NCI-H774 (cell line): ENCODE data around the gene AP1M1.
"Not testable (repeated sequence)": the region's sequence is repeated elsewhere in the genome, so short reads cannot be mapped to it uniquely, and the experiment has no call there.

ENCODE experiments used
- DNase-seq: peaks from one replicate; lab custom pipeline; 2025; lab: John Stamatoyannopoulos, UW

The AP1M1 gene

DNA sequence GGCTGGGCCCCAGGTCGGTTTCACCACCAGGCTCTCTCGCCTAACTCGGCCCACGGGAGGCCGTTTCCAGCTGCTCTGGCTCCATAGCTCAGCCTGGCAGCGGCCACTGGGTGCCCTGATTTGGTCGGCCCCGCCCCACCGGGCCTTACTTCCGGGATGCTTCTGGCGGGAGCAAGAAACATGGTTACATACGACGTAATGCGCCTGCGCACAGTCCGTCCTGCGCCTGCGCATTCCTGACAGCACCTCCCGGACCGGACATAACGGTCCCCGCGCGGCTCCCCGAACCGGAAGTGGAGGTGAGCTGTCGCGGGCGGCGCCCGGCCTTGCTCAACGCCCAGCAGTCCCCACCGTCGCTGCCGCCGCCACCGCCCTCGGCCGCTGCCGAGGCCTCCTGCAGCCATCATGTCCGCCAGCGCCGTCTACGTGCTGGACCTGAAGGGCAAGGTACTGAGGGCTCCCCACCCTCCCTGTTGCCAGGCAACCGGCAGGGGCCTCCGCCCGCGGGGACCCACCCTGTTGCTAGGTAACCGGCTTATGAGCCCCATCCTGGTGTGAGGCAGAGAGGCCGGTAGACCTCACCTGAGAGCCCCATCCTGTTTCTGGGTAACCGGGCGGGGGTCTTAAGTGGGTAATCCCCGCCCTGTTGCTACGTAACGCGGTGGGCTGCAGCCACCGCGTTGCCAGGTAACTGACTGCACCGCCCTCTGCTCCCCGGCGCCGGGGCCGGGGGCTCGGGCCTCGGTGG is at the start of gene AP1M1:
Gene AP1M1, plus strand, starts transcription at position 290 of the 748 bp plus-strand sequence. Its CDS starts 116 bp downstream, at position 406.
- peak; percentile 96 for DNase-seq

DNA sequence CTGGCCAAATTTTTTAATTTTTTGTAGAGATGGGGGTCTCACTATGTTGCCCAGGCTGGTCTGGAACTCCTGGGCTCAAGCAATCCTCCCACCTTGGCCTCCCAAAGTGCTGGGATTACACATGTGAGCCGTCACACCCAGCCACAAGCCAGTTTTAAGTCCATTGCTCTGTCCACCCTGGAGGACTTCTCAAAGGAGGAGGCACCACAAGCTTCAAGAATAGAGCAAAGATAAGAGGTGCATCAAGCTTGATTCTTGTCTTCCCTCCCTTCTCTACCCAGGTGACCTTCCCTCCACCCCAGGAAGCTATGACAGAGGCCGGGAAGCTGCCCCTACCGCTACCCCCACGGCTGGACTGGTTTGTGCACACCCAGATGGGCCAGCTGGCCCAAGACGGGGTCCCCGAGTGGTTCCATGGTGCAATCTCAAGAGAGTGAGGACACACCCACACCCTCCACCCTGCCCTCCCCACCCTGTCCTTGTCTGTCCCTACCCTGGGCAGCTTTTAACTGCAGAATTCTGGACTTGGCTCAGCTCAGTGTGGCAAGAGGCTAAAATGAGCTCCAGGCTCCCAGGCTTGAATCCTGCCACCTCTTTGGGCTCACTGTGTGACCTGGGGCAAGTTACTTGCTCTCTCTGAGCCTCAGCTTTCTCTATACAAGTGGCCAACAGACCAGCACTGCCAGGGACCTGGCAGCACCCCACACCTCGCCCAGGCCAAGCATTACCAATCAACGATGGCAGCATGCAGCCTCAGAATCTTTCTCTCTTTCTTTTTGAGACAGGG is 49.1 kb upstream of the AP1M1 start:
- no peak for DNase-seq

DNA sequence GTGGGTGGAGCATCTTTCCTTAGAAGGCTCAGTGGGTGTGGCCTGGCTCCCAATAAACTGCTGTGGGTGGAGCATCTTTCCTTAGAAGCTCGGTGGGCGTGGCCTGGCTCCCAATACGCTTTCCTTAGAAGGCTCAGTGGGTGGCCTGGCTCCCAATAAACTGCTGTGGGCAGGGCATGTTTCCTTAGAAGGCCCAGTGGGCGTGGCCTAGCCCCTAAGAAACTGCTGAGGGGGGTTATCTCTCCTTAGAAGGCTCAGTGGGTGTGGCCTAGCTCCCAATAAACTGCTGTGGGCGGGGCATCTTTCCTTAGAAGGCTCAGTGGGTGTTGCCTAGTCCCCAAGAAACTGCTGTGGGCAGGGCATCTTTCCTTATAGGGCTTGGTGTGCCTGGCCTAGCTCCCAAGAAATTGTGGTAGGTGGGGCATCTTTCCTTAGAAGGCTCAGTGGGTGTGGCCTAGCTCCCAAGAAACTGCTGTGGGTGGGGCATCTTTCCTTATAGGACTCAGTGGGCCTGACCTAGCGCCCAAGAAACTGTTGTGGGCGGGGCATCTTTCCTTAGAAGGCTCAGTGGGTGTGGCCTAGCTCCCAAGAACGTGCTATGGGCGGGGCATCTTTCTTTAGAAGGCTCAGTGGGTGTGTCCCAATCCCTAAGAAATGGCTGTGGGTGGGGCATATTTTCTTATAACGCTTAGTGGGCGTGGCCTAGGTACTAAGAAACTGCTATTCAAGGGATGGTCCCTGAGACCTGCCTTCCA is 44.0 kb upstream of the AP1M1 start:
- DNase-seq, result no peak

DNA sequence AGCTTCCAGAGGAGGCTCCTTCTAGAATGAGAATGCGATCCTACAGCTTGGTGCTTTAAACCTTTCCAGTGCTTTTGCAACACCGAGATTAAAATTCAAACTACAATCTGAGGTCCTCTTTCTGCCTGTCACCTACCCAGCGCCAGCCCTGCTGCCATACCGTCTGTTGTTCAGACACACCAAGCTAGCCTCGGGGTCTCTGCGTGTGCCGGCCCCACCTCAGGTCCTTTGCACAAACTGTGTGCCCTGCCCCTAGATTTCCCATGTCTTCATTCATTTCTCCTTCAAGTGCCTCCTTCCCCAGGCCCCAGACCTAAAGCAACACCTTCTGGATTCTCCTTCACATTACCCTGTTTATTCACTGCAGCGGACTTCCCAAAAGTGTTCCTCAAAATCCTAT is 43.2 kb upstream of the AP1M1 start:
- no peak for DNase-seq

DNA sequence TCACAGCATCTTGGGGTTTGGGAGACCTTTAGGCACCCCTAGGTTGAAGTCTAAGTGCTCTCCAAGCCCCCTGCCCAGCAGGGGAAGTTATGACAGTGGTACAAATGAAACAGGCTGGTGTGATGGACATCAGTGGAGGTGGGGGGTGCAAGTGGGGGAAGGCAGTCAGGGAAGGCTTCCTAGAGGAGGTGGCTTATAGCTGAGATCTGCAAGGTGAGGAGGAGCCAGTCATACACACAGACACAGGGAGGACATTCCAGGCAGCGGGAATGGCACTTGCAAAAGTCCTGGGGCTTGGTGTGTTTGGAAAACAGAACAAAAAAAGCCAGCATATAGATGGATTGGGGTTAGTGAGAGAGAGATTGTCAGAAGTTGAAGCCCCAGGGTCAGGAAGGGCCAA is 42.6 kb upstream of the AP1M1 start:
- no peak for DNase-seq

DNA sequence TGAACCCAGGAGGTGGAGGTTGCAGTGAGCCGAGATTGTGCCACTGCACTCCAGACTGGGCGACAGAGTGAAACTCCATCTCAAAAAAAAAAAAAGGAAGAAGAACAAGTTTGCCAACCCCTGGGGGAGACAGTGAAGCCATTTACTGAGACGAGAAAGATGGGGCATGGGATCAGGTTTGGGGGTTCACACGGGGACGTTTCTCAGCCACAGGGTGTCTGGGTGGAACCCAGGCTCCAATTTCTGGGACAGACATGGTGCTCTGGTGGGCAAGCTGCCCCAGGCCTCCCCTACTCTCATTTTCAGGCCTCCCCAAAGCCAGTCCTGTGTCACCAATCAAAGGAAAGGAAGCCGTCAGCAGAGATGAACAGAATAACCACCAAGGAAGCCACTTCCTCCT is 40.8 kb upstream of the AP1M1 start:
- DNase-seq, result no peak

DNA sequence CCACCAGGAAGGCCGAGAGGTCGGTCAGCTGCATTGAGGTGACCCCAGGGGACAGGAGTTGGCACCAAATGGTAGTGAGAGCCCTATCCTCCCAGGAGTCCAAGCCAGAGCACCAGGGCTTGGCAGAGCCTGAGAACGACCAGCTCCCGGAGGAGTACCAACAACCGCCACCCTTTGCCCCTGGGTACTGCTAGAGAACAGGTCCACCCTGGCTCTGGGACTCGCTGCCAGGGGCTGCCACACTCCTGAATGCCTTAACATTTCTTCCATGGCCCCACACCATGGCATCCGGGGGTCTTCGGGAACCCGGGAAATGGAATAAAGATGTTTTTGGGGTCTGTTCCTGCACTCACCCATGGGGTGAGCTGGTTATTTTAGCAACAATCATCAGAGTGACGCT is 40.1 kb upstream of the AP1M1 start:
- no peak for DNase-seq

DNA sequence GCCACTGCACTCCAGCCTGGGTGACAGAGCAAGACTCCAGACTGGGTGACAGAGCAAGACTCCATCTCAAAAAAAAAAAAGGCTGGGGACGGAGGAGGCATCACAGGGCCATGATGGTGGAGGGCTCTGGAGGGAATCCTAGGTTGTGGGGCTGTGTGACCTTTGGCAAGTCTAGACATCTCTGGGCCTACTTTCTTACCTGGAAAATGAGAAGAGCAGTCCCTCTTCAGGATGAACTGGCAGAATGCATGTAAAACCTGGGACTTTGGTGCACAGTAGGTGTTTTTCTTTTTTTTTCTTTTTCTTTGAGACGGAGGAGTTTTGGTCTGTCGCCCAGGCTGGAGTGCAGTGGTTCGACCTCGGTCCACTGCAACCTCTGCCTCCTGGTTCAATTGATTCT is 38.1 kb upstream of the AP1M1 start:
- no peak for DNase-seq

DNA sequence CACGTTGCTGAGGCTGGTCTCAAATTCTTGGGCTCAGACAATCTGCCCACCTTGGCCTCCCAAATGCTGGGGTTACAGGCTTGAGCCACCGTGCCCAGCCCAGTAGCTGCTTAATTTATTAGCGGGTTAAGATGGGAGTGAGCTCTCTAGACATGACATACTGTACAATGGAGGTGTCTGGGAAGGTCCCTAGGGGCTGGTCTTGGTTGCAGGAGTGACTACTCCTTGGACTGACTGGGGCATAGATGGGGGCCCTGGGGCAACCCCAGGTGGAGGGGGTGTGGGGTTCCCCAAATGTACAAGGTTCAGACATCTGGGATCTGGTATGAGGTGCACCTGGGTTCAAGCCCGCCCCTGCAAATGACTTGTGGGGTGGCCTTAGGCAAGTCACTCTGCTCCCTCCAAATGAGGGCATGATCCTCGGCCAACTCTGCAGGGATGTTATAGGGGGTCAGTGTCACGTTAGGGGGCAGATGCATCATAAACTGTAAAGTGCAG is 37.2 kb upstream of the AP1M1 start:
- no peak for DNase-seq

DNA sequence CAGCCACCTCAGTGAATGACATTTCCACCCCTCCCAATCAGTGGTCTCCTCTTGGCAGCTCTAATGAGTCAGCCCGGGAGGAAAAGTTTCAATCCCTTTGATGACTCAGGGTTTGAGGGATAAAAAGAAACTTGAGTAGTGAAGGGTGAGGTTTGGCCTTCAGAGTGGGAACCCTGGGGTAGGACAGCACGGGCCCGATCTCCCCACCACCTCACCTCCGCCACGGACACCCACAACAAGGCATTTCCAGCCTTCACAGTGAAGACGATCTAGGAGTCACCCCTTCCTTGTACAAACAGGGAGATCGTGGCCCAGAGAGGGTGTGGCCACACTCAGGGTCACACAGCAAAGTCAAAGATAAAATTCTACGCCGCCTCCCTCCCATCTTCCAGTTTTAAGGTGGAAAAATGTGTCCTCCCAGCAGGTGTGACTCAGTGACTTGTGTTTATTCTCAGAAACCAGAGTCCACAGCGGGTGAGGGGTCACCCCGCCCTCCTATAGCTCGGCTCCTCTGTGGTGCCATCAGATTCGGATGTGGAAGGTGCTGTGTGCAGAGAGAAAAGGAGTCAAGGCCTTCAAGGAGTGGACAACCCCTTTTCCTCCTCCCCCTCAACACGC is 36.7 kb upstream of the AP1M1 start:
- no peak for DNase-seq

DNA sequence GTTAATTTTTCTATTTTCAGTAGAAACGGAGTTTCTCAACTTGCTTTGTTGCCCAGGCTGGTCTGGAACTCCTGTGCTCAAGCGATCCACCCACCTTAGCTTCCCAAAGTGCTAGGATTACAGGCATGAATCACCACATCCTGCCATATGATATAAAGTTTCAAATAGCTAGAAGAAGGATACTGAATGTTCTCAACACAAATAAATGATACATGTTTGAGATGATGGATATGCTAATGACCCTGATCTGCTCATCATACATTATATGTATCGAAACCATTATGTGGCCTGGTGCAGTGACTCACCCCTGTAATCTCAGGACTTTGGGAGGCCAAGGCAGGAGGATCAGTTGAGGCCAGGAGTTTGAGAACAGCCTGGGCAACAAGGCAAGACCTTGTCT is 35.9 kb upstream of the AP1M1 start:
- DNase-seq, result no peak

DNA sequence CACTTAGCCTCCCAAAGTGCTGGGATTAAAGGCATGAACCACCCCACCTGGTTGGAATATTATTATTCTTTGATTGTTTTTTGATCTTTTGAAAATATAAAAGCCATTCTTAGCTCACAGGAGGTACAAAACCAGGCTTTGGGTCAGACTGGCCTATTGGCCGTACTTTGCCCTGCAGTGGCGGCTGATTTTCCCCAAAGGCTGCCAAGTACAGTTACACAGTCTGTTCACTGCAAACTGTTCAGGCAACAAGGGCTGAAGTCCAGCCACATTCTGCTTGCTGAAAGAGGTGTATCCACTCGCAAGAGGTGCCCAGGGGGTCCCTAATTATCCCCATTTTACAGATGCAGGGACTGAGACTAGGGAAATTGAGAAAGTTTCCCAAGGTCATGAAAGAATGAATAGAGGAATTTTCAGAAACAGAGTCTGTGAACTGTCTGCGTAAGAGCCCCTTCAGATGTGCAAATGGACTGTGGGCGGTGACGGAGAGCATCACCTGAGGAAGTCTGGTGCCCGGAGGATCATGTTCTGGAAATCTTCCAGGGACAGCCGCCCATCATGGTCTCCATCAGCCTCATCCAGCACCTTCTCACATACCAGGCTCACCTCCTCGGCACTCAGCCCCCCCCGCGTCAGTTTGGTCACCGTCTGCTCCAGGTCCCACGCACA is 33.4 kb upstream of the AP1M1 start:
- no peak for DNase-seq

DNA sequence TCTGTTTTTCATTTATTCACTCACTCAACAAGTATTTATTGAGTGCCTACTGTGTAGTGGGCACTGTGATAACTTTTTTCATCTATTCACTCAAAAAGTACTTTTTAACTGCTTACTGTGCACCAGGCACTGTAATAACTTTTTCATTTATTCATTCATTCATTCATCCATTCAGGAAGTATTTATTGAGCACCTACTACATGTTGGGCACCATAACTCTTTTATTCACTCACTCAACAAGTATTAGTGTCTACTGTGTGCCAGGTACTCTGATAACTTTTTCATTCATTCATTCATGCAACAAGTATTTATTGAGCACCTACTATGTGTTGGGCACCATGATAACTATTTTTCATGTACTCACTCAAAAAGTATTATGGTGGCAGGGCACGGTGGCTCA is 31.3 kb upstream of the AP1M1 start:
- DNase-seq, result no peak

DNA sequence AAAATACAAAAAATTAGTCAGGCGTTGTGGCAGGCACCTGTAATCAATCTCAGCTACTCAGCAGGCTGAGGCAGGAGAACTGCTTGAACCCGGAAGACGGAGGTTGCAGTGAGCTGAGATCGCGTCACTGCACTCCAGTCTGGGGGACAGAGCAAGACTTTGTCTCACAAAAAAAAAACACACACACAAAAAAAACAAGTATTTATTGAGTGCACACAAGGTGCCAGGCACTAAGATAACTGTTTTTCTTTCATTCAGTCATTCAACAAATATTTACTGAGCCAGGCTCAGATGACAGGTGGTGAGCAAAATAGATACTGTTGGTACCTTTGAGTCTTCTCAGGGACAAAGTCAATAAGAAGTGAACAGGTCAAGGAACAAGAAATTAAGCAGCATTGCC is 30.7 kb upstream of the AP1M1 start:
- peak; percentile 23 for DNase-seq

DNA sequence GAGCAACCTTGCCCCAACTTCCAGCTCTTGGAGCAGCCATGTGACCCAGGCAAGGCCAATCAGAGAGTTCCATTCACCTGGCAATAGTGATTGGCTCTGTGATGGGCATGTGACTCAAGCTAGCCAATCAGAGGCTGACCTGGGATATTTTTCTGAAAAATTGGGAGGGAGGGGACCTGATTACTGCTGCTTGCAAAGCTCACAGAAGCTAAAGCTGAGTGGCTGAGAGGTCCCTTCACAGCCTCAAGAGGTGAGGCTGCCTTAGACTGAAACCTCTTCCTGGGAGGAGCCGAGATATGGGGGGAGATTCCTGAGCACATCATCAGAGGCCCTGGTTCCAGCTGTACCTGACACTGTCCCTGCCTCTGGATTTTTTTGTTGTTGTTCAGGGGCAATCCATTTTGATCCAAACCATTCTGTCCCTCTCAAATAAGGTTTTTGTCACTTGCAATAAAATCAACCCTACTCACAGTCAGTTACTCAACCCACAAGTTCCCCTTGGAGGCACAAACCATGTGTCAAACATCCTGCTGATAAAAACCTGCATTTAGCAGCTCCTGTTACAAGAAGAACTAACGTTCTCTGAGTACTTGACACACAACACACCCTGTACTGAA is 29.1 kb upstream of the AP1M1 start:
- no peak for DNase-seq

DNA sequence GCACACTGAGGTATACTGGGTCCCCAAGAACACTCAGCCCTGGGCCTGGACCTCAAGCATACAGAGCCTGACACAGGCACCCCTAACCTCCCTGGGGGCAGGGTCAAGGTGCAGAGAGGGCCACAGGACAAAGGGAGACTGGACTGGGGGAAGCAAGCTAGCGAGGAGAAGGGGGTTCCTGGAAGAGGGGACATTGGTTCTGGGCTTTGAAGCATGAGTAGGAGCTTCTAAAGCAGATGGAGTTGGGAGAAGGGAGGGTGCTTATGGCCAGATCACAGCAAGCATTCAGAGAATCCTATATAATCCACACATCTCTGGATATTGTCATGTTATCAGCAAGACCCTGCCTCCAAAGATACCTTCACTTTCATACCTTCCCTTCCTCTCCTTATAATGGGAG is 27.6 kb upstream of the AP1M1 start:
- DNase-seq, result no peak

DNA sequence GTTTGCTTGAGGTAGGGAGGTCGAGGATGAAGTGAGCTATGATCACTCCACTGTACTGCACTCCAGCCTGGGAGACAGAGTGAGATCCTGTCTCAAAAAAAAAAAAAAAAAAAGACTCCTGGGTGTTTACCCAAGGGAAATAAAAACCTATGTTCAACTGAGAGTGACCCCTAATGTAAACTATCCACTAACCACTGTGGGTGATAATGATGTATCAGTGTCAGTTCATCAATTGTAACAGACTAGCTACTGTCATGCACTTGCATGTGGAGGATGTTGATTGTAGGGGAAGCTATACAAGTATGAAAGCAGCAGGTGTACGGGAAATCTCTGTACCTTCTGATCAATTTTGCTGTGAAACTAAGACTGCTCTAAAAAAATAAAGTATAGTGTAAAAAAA is 21.8 kb upstream of the AP1M1 start:
- DNase-seq, result no peak

DNA sequence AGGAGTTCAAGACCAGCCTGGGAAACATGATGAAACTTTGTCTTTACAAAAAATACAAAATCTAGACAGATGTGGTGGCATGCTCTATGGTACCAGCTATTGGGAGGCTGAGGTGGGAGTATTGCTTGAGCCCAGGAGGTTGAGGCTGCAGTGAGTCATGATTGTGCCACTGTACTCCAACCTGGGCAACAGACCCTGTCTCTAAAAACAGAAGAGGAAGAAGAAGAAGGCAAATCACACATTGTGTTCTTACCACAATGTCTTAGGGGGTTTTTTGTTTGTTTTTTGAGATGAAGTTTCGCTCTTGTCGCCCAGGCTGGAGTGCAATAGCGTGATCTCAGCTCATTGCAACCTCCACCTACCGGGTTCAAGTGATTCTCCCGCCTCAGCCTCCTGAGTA is 18.8 kb upstream of the AP1M1 start:
- DNase-seq, result not testable (repeated sequence)

DNA sequence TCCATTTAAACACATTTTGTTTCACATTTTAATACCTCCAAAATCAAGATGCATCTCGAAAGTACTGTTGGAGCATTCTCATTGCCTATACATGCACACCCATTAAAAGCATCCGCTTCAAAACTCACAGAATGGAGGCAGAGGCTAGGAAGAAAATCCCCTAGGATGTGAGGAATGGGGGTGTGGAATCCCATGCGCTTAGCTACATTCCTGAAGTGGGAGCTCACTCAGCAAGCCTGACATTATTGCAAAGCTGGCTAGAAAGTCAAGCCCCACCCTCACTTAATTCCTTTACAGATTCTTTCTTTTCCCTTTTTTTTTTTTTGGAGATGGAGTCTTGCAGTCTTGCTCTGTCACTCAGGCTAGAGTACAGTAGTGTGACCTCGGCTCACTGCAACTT is 17.1 kb upstream of the AP1M1 start:
- DNase-seq, result no peak

DNA sequence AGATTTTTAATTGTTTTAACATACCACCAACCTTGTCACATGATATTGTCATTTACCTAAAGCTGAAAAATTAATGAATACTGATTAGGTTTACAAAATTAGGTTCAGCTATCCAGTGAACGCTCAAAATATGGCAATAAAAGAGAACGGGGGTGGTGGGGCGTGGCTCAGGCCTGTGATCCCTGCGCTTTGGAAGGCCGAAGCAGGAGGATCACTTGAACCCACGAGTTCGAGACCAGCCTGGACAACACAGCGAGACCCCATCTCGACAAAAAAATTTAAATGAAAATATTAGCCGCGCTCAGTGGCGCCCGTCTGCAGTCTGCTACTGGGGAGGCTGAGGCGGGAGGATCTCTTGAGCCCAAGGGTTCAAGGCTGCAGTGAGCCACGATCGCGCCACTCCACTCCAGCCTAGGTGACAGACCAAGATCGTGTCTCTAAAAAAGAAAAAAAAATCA is 13.0 kb upstream of the AP1M1 start:
- no peak for DNase-seq

DNA sequence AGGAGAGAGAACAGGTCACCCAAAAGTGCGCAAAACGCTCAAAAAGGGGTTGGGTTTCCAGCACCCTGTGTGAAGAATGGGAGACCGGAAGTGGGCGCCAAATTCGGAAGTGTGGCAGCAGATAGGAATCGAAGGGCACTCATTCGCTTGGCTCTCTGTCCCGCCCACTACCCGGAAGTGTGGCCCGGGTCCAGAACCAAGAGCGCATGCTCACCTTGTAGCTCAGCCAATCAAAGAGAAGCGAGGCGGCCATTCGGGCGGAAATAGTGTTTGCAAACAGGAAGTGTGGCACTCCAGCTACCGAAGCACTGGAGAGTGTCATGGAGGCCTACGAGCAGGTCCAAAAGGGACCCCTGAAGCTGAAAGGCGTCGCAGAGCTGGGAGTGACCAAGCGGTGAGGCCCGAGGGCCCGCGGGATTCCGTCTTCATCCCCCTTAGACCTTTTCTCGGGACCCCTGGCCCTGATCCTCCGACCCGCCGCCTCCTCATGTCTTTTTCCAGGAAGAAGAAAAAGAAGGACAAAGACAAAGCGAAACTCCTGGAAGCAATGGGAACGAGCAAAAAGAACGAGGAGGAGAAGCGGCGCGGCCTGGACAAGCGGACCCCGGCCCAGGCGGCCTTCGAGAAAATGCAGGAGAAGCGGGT is 12.5 kb upstream of the AP1M1 start, which contains the start of gene FAM32A:
Gene FAM32A, plus strand, starts transcription at position 288 of the 645 bp plus-strand sequence. Its CDS starts 33 bp downstream, at position 321.
- peak; percentile 98 for DNase-seq
